Astrocyte (in vitro differentiated cells and primary cell): ENCODE measurements around the gene ADSS1. TPM values are rescaled to one million over a fixed set of nuclear protein-coding genes. Genes with fewer than 3 reads are reported as not detected.
A peak's percentile ranks its signal among the peaks of the same experiment; 100 is the strongest.

ENCODE experiments used
- DNase-seq: peaks from one replicate; pipeline ENCODE4 v3.0.0-alpha.2; 2010; ENCODE audit warnings: low read depth
- FAIRE-seq: peaks from 2 replicates; lab custom pipeline; 2011; peaks lifted over from hg19 to GRCh38; lab: Jason Lieb, UNC
- H2AFZ ChIP-seq: 2 replicates; pipeline ENCODE4 v1.6.0; 2012; ENCODE audit warnings: low read depth, low read length, inconsistent platforms
- H3K27ac ChIP-seq: 2 replicates; pipeline ENCODE4 v1.5.1; 2011; ENCODE audit warnings: low read depth, low read length, inconsistent platforms
- H3K27me3 ChIP-seq: 2 replicates; pipeline ENCODE4 v1.6.0; 2011; ENCODE audit warnings: low read length, inconsistent platforms; ENCODE audit not compliant: insufficient read depth
- H3K36me3 ChIP-seq: 2 replicates; pipeline ENCODE4 v1.5.1; 2011; ENCODE audit warnings: low read length, inconsistent platforms; ENCODE audit not compliant: insufficient read depth
- H3K4me1 ChIP-seq: 2 replicates; pipeline ENCODE4 v1.5.1; 2011; ENCODE audit warnings: low read length, inconsistent platforms; ENCODE audit not compliant: insufficient read depth
- H3K4me2 ChIP-seq: 2 replicates; pipeline ENCODE4 v1.6.0; 2012; ENCODE audit warnings: low read length, inconsistent platforms
- H3K4me3 ChIP-seq: 2 replicates; pipeline ENCODE4 v1.5.1; 2011; ENCODE audit warnings: low read depth, mild to moderate bottlenecking, low read length, inconsistent platforms; ENCODE audit not compliant: insufficient read depth
- H3K79me2 ChIP-seq: 2 replicates; pipeline ENCODE4 v1.6.0; 2012; ENCODE audit warnings: mild to moderate bottlenecking, low read length, inconsistent platforms; ENCODE audit not compliant: insufficient read depth
- H3K9ac ChIP-seq: 2 replicates; pipeline ENCODE4 v1.6.0; 2012; ENCODE audit warnings: mild to moderate bottlenecking, low read length, inconsistent platforms
- H3K9me3 ChIP-seq: 2 replicates; pipeline ENCODE4 v1.5.1; 2012; ENCODE audit warnings: low read depth, mild to moderate bottlenecking, low read length, inconsistent platforms; ENCODE audit not compliant: insufficient read depth
- H4K20me1 ChIP-seq: 2 replicates; pipeline ENCODE4 v1.6.0; 2012; ENCODE audit warnings: low read length, inconsistent platforms; ENCODE audit not compliant: insufficient read depth
- H3K27ac Mint-ChIP-seq: one replicate; pipeline ENCODE4 v1.8.0; 2021; ENCODE audit warnings: mild to moderate bottlenecking, mixed read lengths; ENCODE audit not compliant: unreplicated experiment
- H3K27me3 Mint-ChIP-seq: one replicate; pipeline ENCODE4 v1.8.0; 2021; ENCODE audit warnings: low read depth, mixed read lengths; ENCODE audit not compliant: unreplicated experiment
- H3K36me3 Mint-ChIP-seq: one replicate; pipeline ENCODE4 v1.8.0; 2021; ENCODE audit warnings: low read depth, mixed read lengths; ENCODE audit not compliant: unreplicated experiment
- H3K4me1 Mint-ChIP-seq: one replicate; pipeline ENCODE4 v1.8.0; 2021; ENCODE audit warnings: low read depth, mixed read lengths; ENCODE audit not compliant: unreplicated experiment
- H3K4me3 Mint-ChIP-seq: one replicate; pipeline ENCODE4 v1.8.0; 2021; ENCODE audit warnings: mild to moderate bottlenecking, moderate library complexity, mixed read lengths; ENCODE audit not compliant: unreplicated experiment
- H3K9me3 Mint-ChIP-seq: one replicate; pipeline ENCODE4 v1.8.0; 2021; ENCODE audit warnings: mild to moderate bottlenecking, mixed read lengths; ENCODE audit not compliant: unreplicated experiment
- CTCF ChIP-seq: IDR thresholded peaks from 2 replicates; pipeline ENCODE4 v1.5.1; 2011; ENCODE audit warnings: low read depth, mild to moderate bottlenecking, inconsistent platforms, low read length, moderate library complexity; ENCODE audit not compliant: insufficient read depth
- EZH2 ChIP-seq: IDR thresholded peaks from 2 replicates; pipeline ENCODE4 v1.6.1; 2012; ENCODE audit warnings: mild to moderate bottlenecking, low read length, inconsistent platforms; ENCODE audit not compliant: insufficient read depth
- total RNA-seq: library from RNA; stranded (reverse); gene quantifications from 2 replicates; pipeline ENCODE4 v1.2.1, GENCODE V29; 2021

The ADSS1 gene
- total RNA-seq, 1 donor from 2014 or later, result 4.4 TPM

- no peaks in the 10 kb centered on the region for H3K27me3 ChIP-seq
- H3K4me3 ChIP-seq, result no peak overlapping the region
- peaks cover 36% of the 10 kb centered on the region for H3K4me1 ChIP-seq
- no peak overlapping the region for H3K27ac ChIP-seq
- no peaks in the 10 kb centered on the region for H3K27me3 Mint-ChIP-seq
- H3K27ac Mint-ChIP-seq, result peak overlapping the region; percentile 72
- peaks cover 5% of the 10 kb centered on the region for H3K36me3 ChIP-seq
- TF ChIP-seq EZH2 (no peak), CTCF (no peak)
- DNase-seq (no peak), FAIRE-seq (no peak)
- H4K20me1 ChIP-seq, result peaks cover 91% of the 10 kb centered on the region
- peaks cover 11% of the 10 kb centered on the region for H3K36me3 Mint-ChIP-seq
- H3K9me3 Mint-ChIP-seq, result no peaks in the 10 kb centered on the region
- H3K9me3 ChIP-seq, result no peaks in the 10 kb centered on the region
- H3K79me2 ChIP-seq, result peaks cover 74% of the 10 kb centered on the region
- H3K4me1 Mint-ChIP-seq, result peaks cover 23% of the 10 kb centered on the region
- no peak overlapping the region for H3K4me2 ChIP-seq
- no peak overlapping the region for H2AFZ ChIP-seq
- no peak overlapping the region for H3K4me3 Mint-ChIP-seq
- H3K9ac ChIP-seq, result no peak overlapping the region
Observed at GRCh38 chr14:104698688-104699425, 25.2 kb upstream of the ADSS1 start.

GRCh38 chr14:104699426-104699748 is 24.6 kb upstream of the ADSS1 start:
- DNase-seq, result no peak
- Histone ChIP-seq H4K20me1 (peaks cover 85% of the 10 kb centered on the region), H3K9ac (no peak overlapping the region), H3K36me3 (peaks cover 7% of the 10 kb centered on the region), H3K9me3 (no peaks in the 10 kb centered on the region), H3K27me3 (no peaks in the 10 kb centered on the region), H3K4me3 (no peak overlapping the region), H2AFZ (no peak overlapping the region), H3K4me2 (no peak overlapping the region), H3K27ac (no peak overlapping the region), H3K4me1 (peaks cover 33% of the 10 kb centered on the region), H3K79me2 (peaks cover 69% of the 10 kb centered on the region)
- peaks cover 21% of the 10 kb centered on the region for H3K4me1 Mint-ChIP-seq
- TF ChIP-seq EZH2, result no peak
- no peak for TF ChIP-seq CTCF
- no peaks in the 10 kb centered on the region for H3K27me3 Mint-ChIP-seq
- H3K9me3 Mint-ChIP-seq, result no peaks in the 10 kb centered on the region
- no peak overlapping the region for H3K27ac Mint-ChIP-seq
- peaks cover 12% of the 10 kb centered on the region for H3K36me3 Mint-ChIP-seq
- no peak overlapping the region for H3K4me3 Mint-ChIP-seq
- no peak for FAIRE-seq

- Histone ChIP-seq H3K36me3 (peaks cover 11% of the 10 kb centered on the region), H3K4me2 (no peak overlapping the region), H2AFZ (no peak overlapping the region), H3K9me3 (no peaks in the 10 kb centered on the region), H3K4me1 (peaks cover 24% of the 10 kb centered on the region), H3K27me3 (no peaks in the 10 kb centered on the region), H3K9ac (no peak overlapping the region), H3K79me2 (peaks cover 60% of the 10 kb centered on the region), H3K4me3 (no peak overlapping the region), H4K20me1 (peaks cover 82% of the 10 kb centered on the region), H3K27ac (no peak overlapping the region)
- DNase-seq (no peak), FAIRE-seq (no peak)
- peaks cover 16% of the 10 kb centered on the region for H3K36me3 Mint-ChIP-seq
- no peak overlapping the region for H3K27ac Mint-ChIP-seq
- no peaks in the 10 kb centered on the region for H3K9me3 Mint-ChIP-seq
- peaks cover 15% of the 10 kb centered on the region for H3K4me1 Mint-ChIP-seq
- H3K4me3 Mint-ChIP-seq, result no peak overlapping the region
- TF ChIP-seq CTCF (no peak), EZH2 (no peak)
- no peaks in the 10 kb centered on the region for H3K27me3 Mint-ChIP-seq
Observed at GRCh38 chr14:104700225-104700651, 23.8 kb upstream of the ADSS1 start.
